Middle frontal gyrus (tissue), 1 donor: ENCODE results near the gene STARD13.

Source experiments
- DNase-seq: peaks from one replicate; pipeline ENCODE4 v3.0.0-alpha.2; 2015; ENCODE audit warnings: low spot score; ENCODE audit errors: extremely low spot score

STARD13 gene

DNA sequence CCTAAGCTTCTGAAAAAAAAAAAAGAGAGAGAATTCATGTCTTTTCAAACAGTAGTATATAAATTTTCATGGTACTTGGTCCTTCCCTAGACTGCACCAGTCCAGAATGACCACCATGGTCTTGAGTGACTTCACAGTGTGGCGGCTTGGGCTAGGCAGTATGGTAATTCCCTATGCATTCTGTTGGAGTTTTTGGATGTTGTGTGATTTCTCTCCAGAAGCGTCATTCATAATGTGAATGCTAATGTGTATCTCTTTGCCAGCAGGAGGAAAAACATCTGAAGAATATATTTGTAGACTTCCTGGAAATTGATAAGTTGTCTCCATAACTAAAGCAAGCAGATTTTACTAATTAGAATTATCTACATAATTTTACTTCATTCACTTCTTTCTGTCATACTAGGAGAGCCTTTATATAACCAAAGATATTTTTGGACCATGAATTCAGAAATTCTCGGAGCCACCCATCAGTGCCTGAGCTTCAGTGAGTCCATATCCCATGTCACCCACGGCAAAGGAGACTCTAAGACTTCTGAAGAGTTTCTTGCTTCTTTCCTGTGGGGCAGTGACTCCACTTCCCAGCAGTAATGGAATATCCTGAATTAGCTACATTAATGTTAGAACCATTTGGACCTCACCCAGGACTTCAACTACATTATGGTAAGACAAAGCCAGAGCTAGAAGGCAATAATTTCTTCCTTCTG lies 8.4 kb downstream of the STARD13 start:
- DNase-seq: no peak

GRCh38 chr13:33276570-33276969 lies 9.0 kb downstream of the STARD13 start:
- DNase-seq: no peak

GRCh38 chr13:33275916-33276315 lies 9.6 kb downstream of the STARD13 start:
- DNase-seq: no peak

DNA sequence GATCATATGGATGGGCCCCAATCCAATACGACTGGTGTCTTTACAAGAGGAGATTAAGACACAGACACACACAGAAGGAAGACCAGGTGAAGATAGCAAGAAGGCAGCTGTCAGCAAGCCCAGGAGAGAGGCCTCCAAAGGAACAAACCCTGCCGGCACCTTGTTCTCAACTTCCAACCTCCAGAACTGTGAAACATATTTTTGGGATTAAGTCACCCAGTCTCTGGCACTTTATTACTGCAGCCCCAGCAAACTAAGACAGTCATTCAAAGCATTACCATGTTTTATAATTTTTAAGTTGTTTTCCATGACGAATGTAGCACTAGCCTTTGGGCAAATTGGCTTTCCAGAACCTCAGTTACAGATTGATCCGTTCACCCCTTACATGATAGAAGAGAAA lies 11.3 kb downstream of the STARD13 start:
- no peak for DNase-seq

DNA sequence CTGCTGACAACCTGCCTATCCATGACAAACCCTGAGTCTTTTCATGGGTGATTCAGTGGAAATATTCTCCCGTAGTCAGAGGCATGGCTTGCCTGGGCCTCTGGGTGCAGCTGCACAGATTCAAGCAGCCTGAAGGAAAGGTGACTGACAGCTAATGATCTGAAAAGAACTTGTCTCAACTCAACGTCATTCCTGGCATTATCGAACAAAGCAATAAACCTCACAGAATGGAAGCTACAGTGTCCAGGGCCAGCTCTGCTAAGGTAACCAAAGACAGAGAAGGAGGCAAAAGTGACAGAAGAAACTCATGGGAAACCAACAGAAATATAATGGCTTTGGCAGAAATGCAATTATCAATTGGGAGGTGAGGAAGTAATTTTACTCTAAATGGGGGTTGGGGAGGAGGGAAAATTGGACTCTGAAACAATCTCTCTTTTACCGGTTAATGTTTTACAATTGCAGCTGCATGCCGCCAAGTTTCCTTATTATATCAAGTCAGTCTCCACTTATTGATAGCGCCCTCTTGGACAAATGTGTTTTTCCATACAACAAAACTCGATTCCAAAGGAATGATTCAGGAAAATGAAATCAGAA lies 12.9 kb downstream of the STARD13 start:
- no peak for DNase-seq

GRCh38 chr13:33271759-33272158 lies 13.8 kb downstream of the STARD13 start:
- no peak for DNase-seq

DNA sequence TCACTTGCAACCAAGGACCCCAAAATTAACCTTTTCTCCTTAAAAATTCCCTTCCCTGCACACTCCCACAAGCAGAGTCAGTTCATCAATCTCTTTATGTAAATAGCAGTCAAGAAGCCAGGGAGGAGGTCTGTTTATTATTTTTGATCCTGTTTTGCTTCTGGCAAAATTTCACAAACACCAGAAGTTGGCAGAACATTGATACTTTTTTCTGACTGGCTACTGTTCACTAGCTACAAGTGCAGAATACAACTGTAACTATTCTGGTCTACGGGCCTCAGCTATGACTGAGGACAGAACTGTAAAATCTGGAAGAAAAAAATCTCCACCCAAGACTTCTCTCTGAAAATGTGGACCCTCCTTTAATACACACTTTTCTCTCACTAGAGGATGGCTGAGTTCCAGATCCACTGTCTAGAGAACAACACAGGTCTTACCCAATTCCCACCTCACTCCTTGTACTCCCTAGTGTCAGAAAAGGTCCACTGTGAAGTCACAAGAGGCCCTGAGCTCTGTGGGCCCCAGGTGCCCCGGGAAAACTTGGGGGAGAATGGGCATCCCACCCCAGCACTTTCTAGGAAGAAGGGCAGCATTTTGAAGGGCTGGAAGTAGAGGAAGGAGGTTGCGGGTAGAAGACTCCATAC lies 14.5 kb downstream of the STARD13 start:
- DNase-seq: no peak

DNA sequence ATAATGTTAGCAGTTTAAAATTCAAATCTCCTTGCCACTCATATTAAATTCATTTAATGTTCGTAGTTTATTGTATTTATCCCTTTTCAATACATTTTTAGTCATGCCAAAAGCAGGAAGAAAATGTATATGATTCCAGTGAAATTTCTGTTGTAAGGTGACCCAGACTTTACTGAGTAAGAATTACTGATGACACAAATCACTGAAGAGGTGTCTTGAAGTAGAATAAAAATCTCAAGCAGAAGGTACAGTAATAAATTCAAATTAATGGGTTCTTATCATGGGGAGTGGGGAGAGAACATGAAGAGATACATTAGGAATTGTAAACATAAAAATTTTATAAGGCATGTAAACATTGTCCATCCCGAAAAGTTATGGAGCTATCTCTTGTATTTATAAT lies 19.9 kb downstream of the STARD13 start:
- DNase-seq: no peak

GRCh38 chr13:33265133-33265532 lies 20.4 kb downstream of the STARD13 start:
- DNase-seq: no peak

- no peak for DNase-seq
Measured at GRCh38 chr13:33264620-33264978, 21.0 kb downstream of the STARD13 start.

- no peak for DNase-seq
Measured at GRCh38 chr13:33263976-33264619, 21.5 kb downstream of the STARD13 start.

DNA sequence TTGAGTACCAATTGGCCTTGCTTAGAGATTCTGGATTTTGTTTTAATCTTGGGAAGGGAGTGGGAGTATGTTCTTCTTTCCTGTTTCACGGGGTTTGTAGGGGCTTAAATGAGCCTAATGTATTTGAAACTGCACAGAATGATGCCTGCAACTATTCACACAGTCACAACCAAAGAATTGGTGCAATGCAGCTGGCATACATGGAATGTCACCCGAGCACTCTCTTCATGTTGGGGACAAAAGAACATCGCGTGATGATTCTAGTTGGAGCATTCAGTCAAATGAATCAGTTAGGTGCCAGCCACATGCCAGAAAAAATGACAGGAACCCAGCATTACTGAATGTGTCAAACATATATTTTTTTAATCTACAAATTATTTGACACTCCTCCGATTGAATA lies 22.1 kb downstream of the STARD13 start:
- no peak for DNase-seq

- no peak for DNase-seq
Measured at GRCh38 chr13:33262997-33263396, 22.6 kb downstream of the STARD13 start.

- no peak for DNase-seq
Measured at GRCh38 chr13:33262594-33262993, 23.0 kb downstream of the STARD13 start.

DNA sequence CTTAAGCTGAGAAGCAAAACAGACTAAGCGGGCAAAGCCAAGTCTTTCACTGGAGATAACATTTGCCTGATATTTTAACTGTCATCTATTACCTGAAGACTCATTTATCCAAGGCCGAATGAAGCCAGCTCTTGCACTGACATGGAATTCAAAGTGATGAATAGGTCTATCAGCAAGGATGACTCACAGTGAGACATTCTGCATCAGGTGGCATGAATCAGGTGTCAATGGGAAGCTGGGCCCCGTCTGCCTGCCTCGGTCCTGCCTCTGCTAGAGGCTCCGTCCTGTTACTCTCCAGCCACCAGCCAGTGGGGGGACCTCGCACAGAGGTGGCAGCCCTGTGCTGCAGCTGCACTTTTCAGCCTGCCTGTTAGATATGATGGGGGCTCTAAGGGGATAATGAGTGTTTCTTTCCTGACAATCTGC lies 23.5 kb downstream of the STARD13 start:
- no peak for DNase-seq

DNA sequence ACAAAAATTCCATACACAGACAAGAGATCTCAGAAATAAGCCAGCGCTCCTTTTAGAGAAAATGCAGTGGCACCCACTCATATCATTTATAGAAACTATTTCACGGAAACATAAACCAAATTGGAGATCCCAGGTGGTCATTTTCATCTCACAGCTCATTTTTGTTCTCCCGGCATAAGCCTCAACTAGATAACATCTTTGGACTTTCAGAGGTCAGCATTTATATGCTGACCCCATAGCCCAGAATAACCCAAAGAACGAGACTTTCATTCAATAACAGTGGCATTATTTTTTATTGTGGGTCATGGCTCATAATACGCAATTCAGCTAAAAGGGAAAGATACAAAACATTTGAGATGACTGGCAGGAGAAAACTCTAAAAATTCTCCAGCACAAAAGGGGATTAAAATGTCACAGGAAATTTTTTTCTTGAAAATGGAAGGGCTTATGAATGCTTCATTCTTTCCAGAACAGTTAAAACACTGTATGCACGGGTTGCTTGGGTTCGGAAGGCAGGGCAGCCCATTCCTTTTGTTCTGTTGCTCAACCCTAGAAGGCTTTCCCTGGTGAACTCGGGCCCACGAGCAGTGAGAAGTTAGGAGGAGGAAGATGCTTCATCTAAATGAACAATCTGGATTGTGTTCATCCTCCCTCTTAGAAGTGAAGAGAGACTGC lies 24.0 kb downstream of the STARD13 start:
- DNase-seq: no peak

DNA sequence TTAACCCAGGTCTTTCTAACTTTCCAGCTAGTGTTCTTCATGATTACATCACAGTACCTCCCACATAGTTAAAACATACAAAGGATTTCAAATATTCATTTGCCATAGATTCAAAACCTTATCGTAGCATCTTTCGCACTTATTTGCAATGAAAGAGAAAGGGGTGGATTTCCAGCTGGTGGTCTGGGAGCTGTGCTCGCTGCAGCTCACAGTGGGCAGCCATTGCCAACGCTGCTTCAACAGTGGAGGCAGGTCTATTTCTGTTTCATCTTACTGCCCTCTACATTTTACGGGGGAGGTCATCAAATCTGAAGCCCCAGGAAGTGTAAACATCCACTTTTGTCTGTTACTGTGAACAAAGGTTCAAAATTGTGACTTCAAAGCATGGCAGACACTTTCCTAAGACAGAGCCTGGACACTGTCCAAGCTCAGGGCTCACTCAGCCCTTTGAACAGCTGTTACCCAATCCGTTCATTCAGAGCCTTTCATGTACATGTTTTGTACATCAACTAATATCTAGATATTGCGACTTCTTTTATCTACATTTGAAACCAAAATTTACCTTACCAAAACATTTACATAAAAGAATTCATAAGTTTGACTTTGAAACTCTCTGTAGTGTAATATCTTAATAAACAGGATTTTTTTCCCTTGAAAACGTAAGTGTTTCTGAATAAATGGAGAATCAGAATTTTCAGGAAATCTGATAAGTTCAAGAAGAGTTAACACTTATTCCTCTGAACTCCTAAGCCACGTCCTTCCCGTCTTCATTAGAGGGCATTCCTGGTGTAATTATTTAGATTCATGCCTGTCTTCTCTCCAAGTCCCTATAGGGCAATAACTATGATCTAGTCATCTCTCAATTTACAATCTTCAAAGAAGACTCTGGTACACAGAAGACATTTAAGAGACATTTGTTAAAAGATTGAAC lies 25.1 kb downstream of the STARD13 start:
- DNase-seq: no peak

DNA sequence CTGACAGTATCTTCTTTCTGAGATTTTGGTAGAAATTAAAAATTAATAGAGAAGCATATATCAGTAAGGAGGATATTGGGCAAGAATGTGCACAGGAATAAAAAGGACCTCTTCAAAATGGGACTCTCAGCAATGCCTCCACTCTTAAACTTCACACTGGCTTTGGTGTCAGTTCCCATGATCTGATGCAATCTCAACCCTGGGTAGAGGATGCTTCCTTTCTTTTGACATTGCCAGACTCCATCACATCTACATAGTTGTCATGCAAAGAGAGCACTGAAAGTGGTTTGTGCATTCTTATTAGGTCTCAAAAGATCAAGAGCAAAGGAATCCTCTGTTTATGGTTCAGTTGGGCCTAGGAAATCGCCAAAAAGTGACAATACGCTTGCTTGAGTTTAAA lies 26.3 kb downstream of the STARD13 start:
- no peak for DNase-seq

- DNase-seq: no peak
Measured at GRCh38 chr13:33258808-33259193, 26.8 kb downstream of the STARD13 start.

DNA sequence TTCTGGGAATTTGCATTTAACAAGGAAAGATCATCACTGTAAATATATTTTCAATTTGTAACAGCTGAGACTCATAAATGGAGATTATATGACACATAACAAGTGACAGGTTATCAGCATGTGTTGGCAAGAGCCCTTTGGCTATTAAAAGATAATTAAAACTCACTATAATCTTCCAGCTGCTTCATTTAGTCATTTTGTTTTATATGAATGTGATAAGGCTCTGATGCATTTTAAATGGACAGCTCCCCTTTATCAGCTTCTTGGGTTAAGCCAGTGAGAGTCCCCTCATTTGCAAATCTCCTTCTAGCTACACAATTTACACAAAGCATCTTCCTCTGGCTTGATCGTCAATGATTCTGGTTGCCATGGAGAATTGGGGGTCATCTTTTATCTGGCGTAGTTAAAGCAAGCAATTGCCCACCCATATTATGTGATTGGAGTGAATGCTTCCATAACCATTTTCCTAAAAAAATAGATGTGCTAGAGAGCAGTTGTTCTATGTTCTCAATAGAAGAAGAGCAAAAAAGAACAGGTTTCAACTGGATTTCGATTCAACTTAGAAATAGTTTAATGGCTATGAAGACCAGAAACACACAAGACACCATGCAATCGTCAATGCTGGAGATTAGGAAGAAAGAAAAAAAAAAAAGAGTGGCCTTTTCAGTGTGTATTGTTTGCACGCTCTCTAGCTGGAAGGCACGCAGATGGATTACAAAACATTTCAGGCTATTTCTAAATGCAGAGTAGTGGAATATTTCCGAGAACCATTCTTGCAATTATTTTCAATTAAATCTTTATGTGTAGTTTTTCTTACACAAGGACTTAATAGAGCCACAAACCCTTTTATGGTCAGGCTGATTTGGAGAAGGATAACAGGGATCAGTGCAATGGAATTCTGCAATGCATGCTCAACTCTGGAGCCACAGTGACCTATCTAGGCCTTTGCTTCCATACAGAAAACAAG lies 27.4 kb downstream of the STARD13 start:
- DNase-seq: no peak
